ENCODE results near the gene KCNJ6. TPM values are rescaled to one million over a fixed set of nuclear protein-coding genes. Genes with fewer than 3 reads are reported as not detected.

The KCNJ6 gene
- total RNA-seq, 1 donor: 0.36 TPM

GRCh38 chr21:37903396-37903795, 12.9 kb downstream of the KCNJ6 start:
- H3K27me3 ChIP-seq (ENCODE audit: insufficient read depth, low read length): peaks cover 40% of the 10 kb centered on the region
- TF ChIP-seq CTCF (IDR thresholded peaks at IDR 0.05; ENCODE audit: extremely low read depth, low read depth, low read length): no peak
- no peaks in the 10 kb centered on the region for H3K4me1 ChIP-seq (ENCODE audit: insufficient read depth, low read length)
- H3K79me2 ChIP-seq (ENCODE audit: insufficient read depth, low read length): no peaks in the 10 kb centered on the region
- no peak overlapping the region for H3K4me3 ChIP-seq (ENCODE audit: insufficient read depth, low read length)
- no peak overlapping the region for H3K4me2 ChIP-seq (ENCODE audit: insufficient read depth, low read length)
- H3K27ac ChIP-seq (ENCODE audit: low read depth, low read length): no peak overlapping the region
- no peak for DNase-seq (ENCODE audit: insufficient read length, low spot score, missing footprints)
- no peak overlapping the region for H2AFZ ChIP-seq (ENCODE audit: low read length)
- H3K36me3 ChIP-seq (ENCODE audit: insufficient read depth, low read length): no peaks in the 10 kb centered on the region
- H3K9me3 ChIP-seq (ENCODE audit: low read depth, low read length): no peaks in the 10 kb centered on the region
- no peaks in the 10 kb centered on the region for H4K20me1 ChIP-seq (ENCODE audit: insufficient read depth, low read length)

GRCh38 chr21:37899146-37899545, 17.1 kb downstream of the KCNJ6 start:
- H3K4me3 ChIP-seq (ENCODE audit: insufficient read depth, low read length): no peak overlapping the region
- no peak overlapping the region for H3K4me2 ChIP-seq (ENCODE audit: insufficient read depth, low read length)
- no peaks in the 10 kb centered on the region for H4K20me1 ChIP-seq (ENCODE audit: insufficient read depth, low read length)
- H3K79me2 ChIP-seq (ENCODE audit: insufficient read depth, low read length): no peaks in the 10 kb centered on the region
- H3K4me1 ChIP-seq (ENCODE audit: insufficient read depth, low read length): no peaks in the 10 kb centered on the region
- no peak overlapping the region for H2AFZ ChIP-seq (ENCODE audit: low read length)
- H3K9me3 ChIP-seq (ENCODE audit: low read depth, low read length): no peaks in the 10 kb centered on the region
- H3K27ac ChIP-seq (ENCODE audit: low read depth, low read length): no peak overlapping the region
- H3K36me3 ChIP-seq (ENCODE audit: insufficient read depth, low read length): no peaks in the 10 kb centered on the region
- no peak for DNase-seq (ENCODE audit: insufficient read length, low spot score, missing footprints)
- no peak for TF ChIP-seq CTCF (IDR thresholded peaks at IDR 0.05; ENCODE audit: extremely low read depth, low read depth, low read length)
- peaks cover 50% of the 10 kb centered on the region for H3K27me3 ChIP-seq (ENCODE audit: insufficient read depth, low read length)

- H3K79me2 ChIP-seq (ENCODE audit: insufficient read depth, low read length): no peaks in the 10 kb centered on the region
- H3K4me3 ChIP-seq (ENCODE audit: insufficient read depth, low read length): no peak overlapping the region
- H4K20me1 ChIP-seq (ENCODE audit: insufficient read depth, low read length): no peaks in the 10 kb centered on the region
- H2AFZ ChIP-seq (ENCODE audit: low read length): no peak overlapping the region
- no peaks in the 10 kb centered on the region for H3K4me1 ChIP-seq (ENCODE audit: insufficient read depth, low read length)
- no peak overlapping the region for H3K27ac ChIP-seq (ENCODE audit: low read depth, low read length)
- no peaks in the 10 kb centered on the region for H3K36me3 ChIP-seq (ENCODE audit: insufficient read depth, low read length)
- H3K4me2 ChIP-seq (ENCODE audit: insufficient read depth, low read length): no peak overlapping the region
- H3K9me3 ChIP-seq (ENCODE audit: low read depth, low read length): no peaks in the 10 kb centered on the region
- no peak for DNase-seq (ENCODE audit: insufficient read length, low spot score, missing footprints)
- peaks cover 42% of the 10 kb centered on the region for H3K27me3 ChIP-seq (ENCODE audit: insufficient read depth, low read length)
- no peak for TF ChIP-seq CTCF (IDR thresholded peaks at IDR 0.05; ENCODE audit: extremely low read depth, low read depth, low read length)
These were observed 19.5 kb downstream of the KCNJ6 start for GRCh38 chr21:37896788-37897187.

GRCh38 chr21:37891972-37892371, 24.3 kb downstream of the KCNJ6 start:
- H3K9me3 ChIP-seq (ENCODE audit: low read depth, low read length): no peaks in the 10 kb centered on the region
- no peak overlapping the region for H3K4me3 ChIP-seq (ENCODE audit: insufficient read depth, low read length)
- H3K4me2 ChIP-seq (ENCODE audit: insufficient read depth, low read length): no peak overlapping the region
- no peaks in the 10 kb centered on the region for H3K36me3 ChIP-seq (ENCODE audit: insufficient read depth, low read length)
- TF ChIP-seq CTCF (IDR thresholded peaks at IDR 0.05; ENCODE audit: extremely low read depth, low read depth, low read length): no peak
- H3K27me3 ChIP-seq (ENCODE audit: insufficient read depth, low read length): peaks cover 48% of the 10 kb centered on the region
- H4K20me1 ChIP-seq (ENCODE audit: insufficient read depth, low read length): no peaks in the 10 kb centered on the region
- DNase-seq (ENCODE audit: insufficient read length, low spot score, missing footprints): no peak
- H3K4me1 ChIP-seq (ENCODE audit: insufficient read depth, low read length): no peaks in the 10 kb centered on the region
- H3K79me2 ChIP-seq (ENCODE audit: insufficient read depth, low read length): no peaks in the 10 kb centered on the region
- no peak overlapping the region for H3K27ac ChIP-seq (ENCODE audit: low read depth, low read length)
- H2AFZ ChIP-seq (ENCODE audit: low read length): no peak overlapping the region
